MCF 10A (cell line): ENCODE data around the gene FASN. TPM values are rescaled to one million over a fixed set of nuclear protein-coding genes. Genes with fewer than 3 reads are reported as not detected.

ENCODE experiments used
- BruUV-seq: library from RNA; stranded (reverse); fragments of 400-500 nt; replicated peaks from 2 replicates; lab custom pipeline; 2021; lab: Mats Ljungman, UMichigan
- CTCF ChIA-PET: fragments of 300-600 bp; sonication (Branson Sonifier 250); formaldehyde crosslinking; extraction: SDS; loops from one replicate; lab custom pipeline; 2021; ENCODE audit warnings: antibody characterized with exemption, inconsistent platforms; lab: Yijun Ruan, JAX
- POLR2A ChIA-PET: fragments of 300-600, 350-650 bp; sonication (Branson Sonifier 250); formaldehyde crosslinking; extraction: SDS; loops from one replicate; lab custom pipeline; 2020; ENCODE audit warnings: antibody characterized with exemption, inconsistent platforms; lab: Yijun Ruan, JAX
- DNase-seq: peaks from one replicate; pipeline ENCODE4 v3.0.0-alpha.2; 2018; ENCODE audit not compliant: unreplicated experiment
- H3K27ac Mint-ChIP-seq: one replicate; pipeline ENCODE4 v1.8.0; 2022; ENCODE audit warnings: mild to moderate bottlenecking, low read depth, mixed read lengths; ENCODE audit not compliant: unreplicated experiment
- H3K27me3 Mint-ChIP-seq: one replicate; pipeline ENCODE4 v1.8.0; 2022; ENCODE audit warnings: mixed read lengths; ENCODE audit not compliant: insufficient read depth, unreplicated experiment
- H3K36me3 Mint-ChIP-seq: one replicate; pipeline ENCODE4 v1.8.0; 2022; ENCODE audit warnings: mild to moderate bottlenecking, moderate library complexity, mixed read lengths; ENCODE audit not compliant: insufficient read depth, unreplicated experiment
- H3K4me1 Mint-ChIP-seq: one replicate; pipeline ENCODE4 v1.8.0; 2022; ENCODE audit warnings: mixed read lengths; ENCODE audit not compliant: insufficient read depth, unreplicated experiment
- H3K4me3 Mint-ChIP-seq: one replicate; pipeline ENCODE4 v1.8.0; 2022; ENCODE audit warnings: mild to moderate bottlenecking, moderate library complexity, mixed read lengths; ENCODE audit not compliant: unreplicated experiment
- H3K9me3 Mint-ChIP-seq: one replicate; pipeline ENCODE4 v1.8.0; 2022; ENCODE audit warnings: mixed read lengths; ENCODE audit not compliant: unreplicated experiment
- intact Hi-C: fragments of 100-400 bp; cut with micrococcal nuclease; formaldehyde crosslinking; loops from 2 replicates; pipeline ENCODE4 v1.14.1; 2022
- total RNA-seq: library from RNA; stranded (reverse); gene quantifications from 2 replicates; pipeline ENCODE4 v1.2.3, GENCODE V29; 2022
- TF ChIP-seq, protein P1 (sequence below): fragments of 200-600 bp; IDR thresholded peaks from one replicate; pipeline ENCODE4 v1.8.0; 2022; ENCODE audit warnings: antibody characterized with exemption, mild to moderate bottlenecking; ENCODE audit not compliant: unreplicated experiment

The FASN gene
- total RNA-seq, 1 experiment from 2014 or later: 120 TPM

DNA sequence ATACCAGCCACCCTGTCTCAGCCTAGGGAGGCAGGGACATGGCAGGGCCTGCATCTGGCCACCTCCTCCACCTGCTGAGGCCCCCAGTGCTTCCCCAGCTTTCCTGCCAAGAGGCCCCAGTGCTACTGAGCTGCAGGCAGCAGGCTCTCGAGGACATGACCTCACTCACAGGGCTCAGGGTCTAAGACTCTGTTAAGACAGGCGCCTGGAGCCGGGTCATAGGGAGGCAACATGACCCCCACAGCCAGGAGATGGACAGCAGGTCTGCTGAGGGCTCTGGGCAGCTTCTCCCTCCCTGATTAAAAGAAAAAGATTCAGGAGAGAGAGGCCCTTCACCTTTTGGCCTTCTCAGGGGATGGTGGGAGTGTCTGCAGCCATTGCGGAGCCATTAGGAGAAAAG is 23.2 kb upstream of the FASN start:
- no TSS peak for BruUV-seq
- intact Hi-C loops: no loop called here
- POLR2A ChIA-PET: interaction anchor here (1.2 kb wide), 1 partner anchor 11 kb away, joined by 4 read pairs; no protein-coding TSS in a partner anchor
- no peaks in the 10 kb centered on the region for H3K27me3 Mint-ChIP-seq
- peaks cover 32% of the 10 kb centered on the region for H3K36me3 Mint-ChIP-seq
- H3K27ac Mint-ChIP-seq: no peak overlapping the region
- no peaks in the 10 kb centered on the region for H3K4me1 Mint-ChIP-seq
- TF ChIP-seq, protein P1, sequence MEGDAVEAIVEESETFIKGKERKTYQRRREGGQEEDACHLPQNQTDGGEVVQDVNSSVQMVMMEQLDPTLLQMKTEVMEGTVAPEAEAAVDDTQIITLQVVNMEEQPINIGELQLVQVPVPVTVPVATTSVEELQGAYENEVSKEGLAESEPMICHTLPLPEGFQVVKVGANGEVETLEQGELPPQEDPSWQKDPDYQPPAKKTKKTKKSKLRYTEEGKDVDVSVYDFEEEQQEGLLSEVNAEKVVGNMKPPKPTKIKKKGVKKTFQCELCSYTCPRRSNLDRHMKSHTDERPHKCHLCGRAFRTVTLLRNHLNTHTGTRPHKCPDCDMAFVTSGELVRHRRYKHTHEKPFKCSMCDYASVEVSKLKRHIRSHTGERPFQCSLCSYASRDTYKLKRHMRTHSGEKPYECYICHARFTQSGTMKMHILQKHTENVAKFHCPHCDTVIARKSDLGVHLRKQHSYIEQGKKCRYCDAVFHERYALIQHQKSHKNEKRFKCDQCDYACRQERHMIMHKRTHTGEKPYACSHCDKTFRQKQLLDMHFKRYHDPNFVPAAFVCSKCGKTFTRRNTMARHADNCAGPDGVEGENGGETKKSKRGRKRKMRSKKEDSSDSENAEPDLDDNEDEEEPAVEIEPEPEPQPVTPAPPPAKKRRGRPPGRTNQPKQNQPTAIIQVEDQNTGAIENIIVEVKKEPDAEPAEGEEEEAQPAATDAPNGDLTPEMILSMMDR: no peak
- no peaks in the 10 kb centered on the region for H3K9me3 Mint-ChIP-seq
- CTCF ChIA-PET: interaction anchor here (1.3 kb wide), 1 partner anchor 15 kb away, joined by 3 read pairs; no protein-coding TSS in a partner anchor
- no peak for DNase-seq
- no peak overlapping the region for H3K4me3 Mint-ChIP-seq

DNA sequence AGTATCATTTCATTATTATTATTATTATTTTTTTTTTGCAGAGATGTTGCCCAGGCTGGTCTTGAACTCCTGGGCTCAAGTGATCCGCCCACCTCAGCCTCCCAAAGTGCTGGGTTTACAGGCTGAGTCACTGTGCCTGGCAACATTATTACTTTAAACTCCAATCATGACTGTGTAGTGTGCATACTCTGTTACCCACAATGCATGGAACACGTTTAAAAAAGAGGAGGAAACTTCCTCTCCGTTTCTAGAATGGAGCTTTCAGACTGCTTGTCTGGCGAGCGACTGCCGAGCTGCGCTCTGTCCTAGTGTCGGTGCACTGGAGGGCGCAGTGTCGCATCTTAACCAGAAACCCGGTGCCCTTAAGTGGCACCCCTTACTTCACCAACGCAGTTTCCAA is 22.1 kb upstream of the FASN start:
- H3K27ac Mint-ChIP-seq: no peak overlapping the region
- H3K4me1 Mint-ChIP-seq: no peaks in the 10 kb centered on the region
- ChIA-PET CTCF (no interaction called here), POLR2A (interaction anchor here (1.1 kb wide), 1 partner anchor 10 kb away, joined by 3 read pairs; no protein-coding TSS in a partner anchor)
- intact Hi-C loops: no loop called here
- no TSS peak for BruUV-seq
- no peaks in the 10 kb centered on the region for H3K9me3 Mint-ChIP-seq
- TF ChIP-seq, protein P1: no peak
- no peaks in the 10 kb centered on the region for H3K27me3 Mint-ChIP-seq
- no peak overlapping the region for H3K4me3 Mint-ChIP-seq
- H3K36me3 Mint-ChIP-seq: peaks cover 28% of the 10 kb centered on the region
- DNase-seq: no peak

DNA sequence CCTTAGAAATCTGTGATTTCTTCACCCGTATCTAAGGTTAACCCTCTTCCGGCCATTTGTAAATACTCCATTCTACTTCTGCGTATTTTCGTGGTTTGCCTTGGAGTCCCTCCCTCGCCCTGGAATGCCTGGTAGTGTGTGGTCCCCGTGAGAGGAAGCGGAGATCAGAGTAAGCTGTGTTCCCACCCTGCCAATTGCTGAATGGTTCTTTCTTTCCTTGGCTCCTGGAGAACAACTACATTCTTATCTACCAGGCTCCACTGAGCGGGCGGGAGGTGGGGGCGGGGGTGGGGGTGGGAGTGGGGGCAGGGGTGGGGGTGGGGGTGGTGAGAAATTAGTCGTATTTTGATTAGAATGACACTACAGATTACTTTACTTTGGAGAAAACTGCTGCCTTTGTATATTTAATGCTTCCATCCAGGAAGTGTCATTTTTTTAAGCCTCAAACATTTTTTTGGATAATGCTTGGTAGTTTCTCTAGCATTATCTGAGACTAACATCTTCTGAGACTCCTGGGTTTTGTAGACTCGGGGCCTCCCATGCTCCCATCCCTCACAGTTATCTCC is 20.9 kb upstream of the FASN start:
- H3K27me3 Mint-ChIP-seq: no peaks in the 10 kb centered on the region
- intact Hi-C loops: no loop called here
- ChIA-PET POLR2A (interaction anchor here (0.7 kb wide), 1 partner anchor 13 kb away, joined by 4 read pairs; no protein-coding TSS in a partner anchor), CTCF (no interaction called here)
- H3K4me1 Mint-ChIP-seq: no peaks in the 10 kb centered on the region
- DNase-seq: no peak
- TF ChIP-seq, protein P1: no peak
- BruUV-seq: no TSS peak
- H3K36me3 Mint-ChIP-seq: peaks cover 16% of the 10 kb centered on the region
- no peak overlapping the region for H3K27ac Mint-ChIP-seq
- no peaks in the 10 kb centered on the region for H3K9me3 Mint-ChIP-seq
- H3K4me3 Mint-ChIP-seq: no peak overlapping the region

DNA sequence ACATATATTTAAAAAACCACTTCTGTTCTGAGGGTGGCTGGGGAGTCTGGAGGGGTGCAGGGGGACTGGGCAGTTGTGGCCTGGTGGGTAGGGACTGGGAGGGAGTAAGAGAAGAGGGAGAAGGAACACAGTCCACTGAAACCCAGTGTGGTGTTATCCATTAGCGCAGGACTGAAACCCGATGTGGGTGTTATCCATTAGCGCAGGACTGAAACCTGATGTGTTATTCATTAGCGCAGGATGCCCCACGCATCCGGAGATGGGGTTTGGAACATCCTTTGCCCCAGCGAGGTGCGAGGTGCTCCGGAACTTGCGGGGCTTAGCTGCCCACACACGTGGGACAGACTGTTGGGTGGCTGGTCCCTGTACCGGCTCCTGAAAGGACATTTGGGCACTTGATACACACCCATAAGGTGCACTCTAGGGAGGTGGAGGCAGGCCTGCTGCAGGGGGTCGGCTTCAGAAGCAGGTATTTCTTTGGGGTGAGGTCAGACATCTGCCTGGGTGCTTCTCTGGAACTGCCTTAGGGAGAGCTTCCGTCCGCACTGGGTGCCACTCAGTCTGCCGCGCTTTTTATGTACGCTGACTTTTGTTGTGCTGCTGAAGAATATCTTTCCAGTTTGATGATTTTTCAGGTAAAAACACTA is 20.3 kb upstream of the FASN start:
- CTCF ChIA-PET: no interaction called here
- BruUV-seq: no TSS peak

More for the DNA sequence above, 20.3 kb upstream of the FASN start:
- POLR2A ChIA-PET: no interaction called here
- H3K27me3 Mint-ChIP-seq: no peaks in the 10 kb centered on the region
- no peak overlapping the region for H3K27ac Mint-ChIP-seq
- H3K4me3 Mint-ChIP-seq: no peak overlapping the region
- intact Hi-C loops: no loop called here
- no peaks in the 10 kb centered on the region for H3K9me3 Mint-ChIP-seq
- no peaks in the 10 kb centered on the region for H3K4me1 Mint-ChIP-seq
- TF ChIP-seq, protein P1: no peak
- peaks cover 15% of the 10 kb centered on the region for H3K36me3 Mint-ChIP-seq
- DNase-seq: no peak
